Peyer's patch (tissue), 4 donors: ENCODE data around the gene EPB41L5. TPM values are rescaled to one million over a fixed set of nuclear protein-coding genes. Genes with fewer than 3 reads are reported as not detected.

Experiments
- DNase-seq, 3 donors: peaks; one replicate each; pipeline ENCODE4 v3.0.0-alpha.2; 2017 to 2019
- H3K27ac ChIP-seq, 4 donors: fragments of 200-600 bp; sonication (generic); one replicate each; pipeline ENCODE4 v1.5.1; 2016 to 2019
- H3K27me3 ChIP-seq, 2 donors: fragments of 200-600 bp; sonication (generic); one replicate each; pipeline ENCODE4 v1.5.1; 2019
- H3K36me3 ChIP-seq, 3 donors: fragments of 200-600 bp; sonication (generic); one replicate each; pipeline ENCODE4 v1.5.1; 2016 to 2019
- H3K4me1 ChIP-seq, 4 donors: fragments of 200-600 bp; sonication (generic); one replicate each; pipeline ENCODE4 v1.5.1; 2016 to 2019
- H3K4me3 ChIP-seq, 4 donors: fragments of 200-600 bp; sonication (generic); 1 replicate in 3 of 4; 2 replicates in 1 of 4; pipeline ENCODE4 v1.5.1; 2016 to 2019; ENCODE audit warnings: mild to moderate bottlenecking in 1 of 4
- H3K9me3 ChIP-seq, 4 donors: fragments of 200-600 bp; sonication (generic); one replicate each; pipeline ENCODE4 v1.5.1; 2016 to 2019; ENCODE audit warnings: mild to moderate bottlenecking in 1 of 4
- POLR2A ChIP-seq, 2 donors: fragments of 450-650 bp; IDR thresholded peaks; one replicate each; pipeline ENCODE4 v1.5.1; 2017; ENCODE audit warnings: antibody characterized with exemption in 2 of 2, mild to moderate bottlenecking in 2 of 2, moderate library complexity in 2 of 2
- total RNA-seq, 4 donors: library from RNA; depleted of rRNA; stranded (reverse); fragments of >200 nt; gene quantifications; one replicate each; pipeline ENCODE4 v1.1.0, GENCODE V29; 2016
- TF ChIP-seq, protein P1 (sequence below), 6 experiments: fragments of 450-650 bp in 4 of 6; fragments of 200-600 bp in 2 of 6; sonication (generic) in 1 of 6; IDR thresholded peaks; one replicate each; pipeline ENCODE4 v1.5.1; 2017 to 2019; ENCODE audit warnings: antibody characterized with exemption in 6 of 6, mild to moderate bottlenecking in 3 of 6, moderate library complexity in 1 of 6

Gene EPB41L5
- total RNA-seq, 4 donors from 2014 or later, result 21.5 to 52.9 (median 41.4) TPM

DNA sequence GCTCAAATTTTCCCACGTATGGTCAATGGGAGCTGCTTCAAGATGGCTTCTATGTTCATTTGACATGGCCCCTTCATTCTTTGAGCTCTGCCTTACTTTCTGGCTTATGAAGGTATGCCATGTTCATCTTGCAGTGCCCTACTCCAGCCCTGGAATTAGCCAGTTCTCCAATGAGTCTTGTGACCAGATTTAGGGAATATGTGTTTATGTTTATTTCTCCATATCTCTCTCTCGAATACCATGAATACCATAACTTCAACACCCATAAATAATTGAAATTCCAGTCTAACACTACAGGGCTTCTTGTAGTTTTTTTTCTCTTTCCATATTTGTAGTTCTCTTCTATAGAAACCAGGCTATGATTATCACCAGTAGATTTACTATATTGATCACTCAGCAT, 39.7 kb downstream of the EPB41L5 start:
- Histone ChIP-seq H3K9me3 (peaks cover 0 to 5% (median 0%) of the 10 kb centered on the region in 4 donors), H3K36me3 (peaks cover 0 to 9% (median 0%) of the 10 kb centered on the region in 3 donors), H3K4me1 (no peaks in the 10 kb centered on the region), H3K27me3 (no peaks in the 10 kb centered on the region), H3K4me3 (no peak overlapping the region), H3K27ac (no peak overlapping the region)
- no peak for DNase-seq
- TF ChIP-seq, protein P1, sequence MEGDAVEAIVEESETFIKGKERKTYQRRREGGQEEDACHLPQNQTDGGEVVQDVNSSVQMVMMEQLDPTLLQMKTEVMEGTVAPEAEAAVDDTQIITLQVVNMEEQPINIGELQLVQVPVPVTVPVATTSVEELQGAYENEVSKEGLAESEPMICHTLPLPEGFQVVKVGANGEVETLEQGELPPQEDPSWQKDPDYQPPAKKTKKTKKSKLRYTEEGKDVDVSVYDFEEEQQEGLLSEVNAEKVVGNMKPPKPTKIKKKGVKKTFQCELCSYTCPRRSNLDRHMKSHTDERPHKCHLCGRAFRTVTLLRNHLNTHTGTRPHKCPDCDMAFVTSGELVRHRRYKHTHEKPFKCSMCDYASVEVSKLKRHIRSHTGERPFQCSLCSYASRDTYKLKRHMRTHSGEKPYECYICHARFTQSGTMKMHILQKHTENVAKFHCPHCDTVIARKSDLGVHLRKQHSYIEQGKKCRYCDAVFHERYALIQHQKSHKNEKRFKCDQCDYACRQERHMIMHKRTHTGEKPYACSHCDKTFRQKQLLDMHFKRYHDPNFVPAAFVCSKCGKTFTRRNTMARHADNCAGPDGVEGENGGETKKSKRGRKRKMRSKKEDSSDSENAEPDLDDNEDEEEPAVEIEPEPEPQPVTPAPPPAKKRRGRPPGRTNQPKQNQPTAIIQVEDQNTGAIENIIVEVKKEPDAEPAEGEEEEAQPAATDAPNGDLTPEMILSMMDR (IDR thresholded peaks at IDR 0.05), result no peak
- no peak for TF ChIP-seq POLR2A (IDR thresholded peaks at IDR 0.05)

DNA sequence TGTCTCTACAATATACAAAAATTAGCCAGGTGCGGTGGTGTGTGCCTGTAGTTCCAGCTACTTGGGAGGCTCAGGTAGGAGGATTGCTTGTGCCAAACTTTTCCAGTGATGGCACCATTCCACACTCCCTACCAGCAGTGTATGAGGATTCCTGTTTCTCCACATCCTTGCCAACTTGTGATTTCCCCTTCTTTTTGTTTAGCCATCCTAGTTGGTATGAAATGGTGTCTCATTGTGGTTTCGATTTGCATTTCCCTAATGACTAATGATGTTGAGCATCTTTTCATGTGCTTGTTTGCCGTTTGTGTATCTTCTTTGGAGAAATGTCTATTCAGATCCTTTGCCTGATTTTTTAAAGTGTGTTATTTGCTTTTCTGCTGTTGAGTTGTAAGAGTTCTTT, 41.0 kb downstream of the EPB41L5 start:
- H3K4me1 ChIP-seq, result no peaks in the 10 kb centered on the region
- no peak overlapping the region for H3K4me3 ChIP-seq
- no peak overlapping the region for H3K27ac ChIP-seq
- DNase-seq, result no peak
- peaks cover 0 to 5% (median 0%) of the 10 kb centered on the region in 4 donors for H3K9me3 ChIP-seq
- peaks cover 0 to 9% (median 0%) of the 10 kb centered on the region in 3 donors for H3K36me3 ChIP-seq
- TF ChIP-seq, protein P1 (IDR thresholded peaks at IDR 0.05), result no peak
- TF ChIP-seq POLR2A (IDR thresholded peaks at IDR 0.05), result no peak
- H3K27me3 ChIP-seq, result no peaks in the 10 kb centered on the region

DNA sequence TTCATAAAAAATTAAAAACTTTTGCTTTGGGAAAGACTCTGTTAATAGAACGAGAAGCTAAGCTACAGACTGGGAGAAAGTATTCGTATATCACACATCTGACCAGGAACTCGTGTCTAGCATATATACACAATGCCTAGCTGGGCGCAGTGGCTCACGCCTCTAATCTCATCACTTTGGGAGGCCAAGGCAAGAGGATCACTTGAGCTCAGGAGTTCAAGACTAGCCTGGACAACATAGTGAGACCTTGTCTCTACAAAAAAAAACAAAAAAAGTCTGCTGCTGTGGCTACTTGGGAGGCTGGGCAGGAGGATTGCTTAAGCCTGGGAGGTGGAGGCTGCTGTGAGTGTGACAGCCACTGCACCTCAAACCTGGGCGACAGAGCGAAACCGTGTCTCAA, 46.6 kb downstream of the EPB41L5 start:
- Histone ChIP-seq H3K27ac (no peak overlapping the region), H3K4me3 (no peak overlapping the region), H3K36me3 (no peaks in the 10 kb centered on the region), H3K27me3 (no peaks in the 10 kb centered on the region), H3K4me1 (no peaks in the 10 kb centered on the region), H3K9me3 (no peaks in the 10 kb centered on the region)
- DNase-seq, result no peak
- TF ChIP-seq, protein P1 (IDR thresholded peaks at IDR 0.05), result no peak
- no peak for TF ChIP-seq POLR2A (IDR thresholded peaks at IDR 0.05)

DNA sequence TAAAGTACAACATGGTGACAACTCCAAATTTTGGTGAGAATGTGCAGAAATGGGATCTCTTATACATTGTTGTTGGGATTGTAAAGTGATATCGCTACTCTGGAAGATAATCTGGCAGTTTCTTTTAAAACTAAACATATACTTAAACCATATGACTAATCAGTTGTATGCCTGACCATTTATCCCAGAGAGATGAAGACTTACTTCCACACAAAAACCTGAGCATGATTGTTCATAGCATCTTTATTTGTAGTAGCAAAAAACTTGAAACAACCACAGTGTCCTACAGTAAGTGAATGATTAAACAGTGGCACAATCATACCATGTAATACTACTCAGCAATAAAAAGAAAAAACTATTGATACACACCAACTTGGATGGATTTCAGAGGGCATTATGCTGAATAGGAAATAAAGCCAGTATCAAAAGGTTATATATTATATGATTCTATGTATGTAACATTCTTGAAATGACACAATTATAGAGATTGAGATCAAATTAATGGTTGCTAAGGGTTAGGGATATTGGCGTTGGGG, 47.3 kb downstream of the EPB41L5 start:
- Histone ChIP-seq H3K27ac (no peak overlapping the region), H3K36me3 (no peaks in the 10 kb centered on the region), H3K4me3 (no peak overlapping the region), H3K4me1 (no peaks in the 10 kb centered on the region), H3K27me3 (no peaks in the 10 kb centered on the region), H3K9me3 (no peaks in the 10 kb centered on the region)
- no peak for DNase-seq
- TF ChIP-seq POLR2A (IDR thresholded peaks at IDR 0.05), result no peak
- TF ChIP-seq, protein P1 (IDR thresholded peaks at IDR 0.05), result no peak

DNA sequence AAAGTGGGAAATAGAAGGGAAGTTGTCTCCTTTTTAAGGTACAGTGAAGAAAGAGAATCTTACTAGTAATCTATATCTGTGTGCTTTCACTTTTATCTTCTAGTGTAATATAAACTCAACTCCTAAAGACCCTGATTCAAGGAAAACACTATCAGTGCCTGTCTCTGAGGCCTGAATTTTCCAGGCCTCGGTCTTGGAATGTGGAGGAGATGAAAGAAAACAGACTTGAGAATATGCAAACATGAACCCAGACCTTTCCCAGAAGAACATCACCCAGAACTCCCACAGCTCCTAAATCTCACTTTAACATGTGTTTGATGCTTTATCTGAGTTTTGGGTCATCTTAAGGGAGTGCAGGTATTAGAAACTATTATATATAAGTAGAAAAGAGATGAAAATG, 51.8 kb downstream of the EPB41L5 start:
- no peak for DNase-seq
- H3K9me3 ChIP-seq, result no peaks in the 10 kb centered on the region

More for the DNA sequence above, 51.8 kb downstream of the EPB41L5 start:
- Histone ChIP-seq H3K27ac (no peak overlapping the region), H3K4me3 (no peak overlapping the region), H3K36me3 (no peaks in the 10 kb centered on the region), H3K4me1 (no peaks in the 10 kb centered on the region), H3K27me3 (no peaks in the 10 kb centered on the region)
- TF ChIP-seq, protein P1 (IDR thresholded peaks at IDR 0.05), result no peak
- no peak for TF ChIP-seq POLR2A (IDR thresholded peaks at IDR 0.05)
